ENCODE data around the gene TEX29.

Gene TEX29

DNA sequence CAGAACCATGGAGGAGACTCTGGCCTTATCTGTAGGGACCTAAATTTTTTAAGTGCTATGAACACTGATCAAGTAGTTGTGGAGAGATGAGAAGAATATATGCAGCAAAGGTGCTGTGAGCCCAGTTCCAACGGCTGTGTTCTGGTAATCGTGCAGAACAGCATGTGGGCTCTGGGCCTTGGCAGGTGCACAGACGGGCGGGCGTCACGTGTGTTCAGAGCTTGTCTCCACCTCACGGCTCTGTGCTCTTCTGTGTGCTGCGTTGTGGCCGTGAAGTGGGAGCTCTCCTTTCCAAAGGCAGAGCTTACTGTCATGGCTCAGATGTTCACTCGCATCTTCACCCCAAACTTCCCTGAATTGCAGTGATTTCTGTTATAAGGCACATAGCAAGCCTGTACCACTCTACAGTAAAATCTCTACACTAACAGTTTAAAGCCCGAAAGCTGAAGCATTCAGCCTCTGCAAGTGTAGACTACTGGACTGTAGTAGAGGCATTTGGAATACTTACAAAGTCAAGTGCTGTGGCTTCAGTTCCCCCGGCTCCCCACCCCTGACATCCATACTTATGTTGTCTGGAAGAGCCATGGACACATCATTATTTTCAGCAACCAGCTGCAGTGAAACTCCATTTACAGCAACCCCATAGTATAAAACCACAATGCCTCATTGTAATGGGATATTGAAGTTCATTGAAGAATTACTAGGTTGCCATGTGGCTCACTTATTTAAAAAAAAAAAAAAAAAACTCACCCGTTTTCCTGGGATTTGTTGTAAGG is 27.5 kb upstream of the TEX29 start:
- Histone ChIP-seq H4K20me1 (ENCODE audit: insufficient read depth, low read length) (no peaks in the 10 kb centered on the region), H3K27me3 (replicated peaks; ENCODE audit: insufficient read depth, low read length) (no peaks in the 10 kb centered on the region), H3K27ac (ENCODE audit: low read length) (no peak overlapping the region), H3K9me3 (replicated peaks; ENCODE audit: insufficient read depth, low read length) (0 out of 2 replicates have a peak, but pooled peaks cover 3% of the 10 kb centered on the region), H3K79me2 (ENCODE audit: low read length) (no peaks in the 10 kb centered on the region), H3K36me3 (replicated peaks; ENCODE audit: insufficient read depth, low read length) (no peaks in the 10 kb centered on the region; the same call in 1 of the 2 replicates), H3K4me1 (ENCODE audit: low read length) (peaks cover 13% of the 10 kb centered on the region), H3K4me2 (ENCODE audit: low read depth, low read length) (no peak overlapping the region), H3K4me3 (ENCODE audit: low read length) (no peak overlapping the region), H2AFZ (ENCODE audit: low read length) (no peak overlapping the region), H3K9ac (ENCODE audit: low read length) (no peak overlapping the region), H3F3A (ENCODE audit: insufficient read depth, low read length) (no peaks in the 10 kb centered on the region), H3K9me2 (replicated peaks; ENCODE audit: insufficient read depth, low read length) (no peaks in the 10 kb centered on the region)
- TF ChIP-seq EZH2 (optimal IDR thresholded peaks at IDR 0.05; ENCODE audit: low read depth, low read length): no peak
- TF ChIP-seq, protein P1, sequence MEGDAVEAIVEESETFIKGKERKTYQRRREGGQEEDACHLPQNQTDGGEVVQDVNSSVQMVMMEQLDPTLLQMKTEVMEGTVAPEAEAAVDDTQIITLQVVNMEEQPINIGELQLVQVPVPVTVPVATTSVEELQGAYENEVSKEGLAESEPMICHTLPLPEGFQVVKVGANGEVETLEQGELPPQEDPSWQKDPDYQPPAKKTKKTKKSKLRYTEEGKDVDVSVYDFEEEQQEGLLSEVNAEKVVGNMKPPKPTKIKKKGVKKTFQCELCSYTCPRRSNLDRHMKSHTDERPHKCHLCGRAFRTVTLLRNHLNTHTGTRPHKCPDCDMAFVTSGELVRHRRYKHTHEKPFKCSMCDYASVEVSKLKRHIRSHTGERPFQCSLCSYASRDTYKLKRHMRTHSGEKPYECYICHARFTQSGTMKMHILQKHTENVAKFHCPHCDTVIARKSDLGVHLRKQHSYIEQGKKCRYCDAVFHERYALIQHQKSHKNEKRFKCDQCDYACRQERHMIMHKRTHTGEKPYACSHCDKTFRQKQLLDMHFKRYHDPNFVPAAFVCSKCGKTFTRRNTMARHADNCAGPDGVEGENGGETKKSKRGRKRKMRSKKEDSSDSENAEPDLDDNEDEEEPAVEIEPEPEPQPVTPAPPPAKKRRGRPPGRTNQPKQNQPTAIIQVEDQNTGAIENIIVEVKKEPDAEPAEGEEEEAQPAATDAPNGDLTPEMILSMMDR (IDR thresholded peaks at IDR 0.05; ENCODE audit: low read length): no peak
- DNase-seq: no peak

DNA sequence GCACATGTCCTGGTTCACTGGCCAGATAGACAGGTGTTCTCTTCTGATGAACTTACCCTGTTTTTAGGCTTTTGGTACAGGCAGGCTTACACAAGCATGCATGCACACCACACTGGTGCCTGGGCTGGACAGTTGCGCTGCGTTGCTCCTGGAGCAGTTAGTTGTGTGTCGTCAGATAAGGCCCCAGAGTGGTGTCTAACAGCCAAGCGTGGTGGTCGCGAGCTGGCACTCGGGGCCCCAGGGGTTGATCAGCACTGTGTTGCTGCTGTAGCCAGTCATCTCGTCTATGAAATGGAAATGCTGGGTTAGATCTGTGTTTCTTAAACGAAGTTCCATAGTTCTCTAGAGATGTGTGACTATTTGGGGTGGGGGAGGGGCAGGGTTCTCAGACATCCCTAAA is 24.6 kb upstream of the TEX29 start:
- Histone ChIP-seq H2AFZ (ENCODE audit: low read length) (no peak overlapping the region), H3K36me3 (replicated peaks; ENCODE audit: insufficient read depth, low read length) (no peaks in the 10 kb centered on the region; the same call in 1 of the 2 replicates), H4K20me1 (ENCODE audit: insufficient read depth, low read length) (no peaks in the 10 kb centered on the region), H3K4me3 (ENCODE audit: low read length) (no peak overlapping the region), H3K4me1 (ENCODE audit: low read length) (peaks cover 13% of the 10 kb centered on the region), H3K27ac (ENCODE audit: low read length) (no peak overlapping the region), H3K4me2 (ENCODE audit: low read depth, low read length) (0 out of 2 replicates have a peak overlapping the region, but pooled peaks have one; percentile 21), H3K27me3 (replicated peaks; ENCODE audit: insufficient read depth, low read length) (no peaks in the 10 kb centered on the region), H3K9me3 (replicated peaks; ENCODE audit: insufficient read depth, low read length) (0 out of 2 replicates have a peak, but pooled peaks cover 3% of the 10 kb centered on the region), H3K9ac (ENCODE audit: low read length) (no peak overlapping the region), H3F3A (ENCODE audit: insufficient read depth, low read length) (no peaks in the 10 kb centered on the region), H3K9me2 (replicated peaks; ENCODE audit: insufficient read depth, low read length) (no peaks in the 10 kb centered on the region), H3K79me2 (ENCODE audit: low read length) (no peaks in the 10 kb centered on the region)
- no peak for DNase-seq
- TF ChIP-seq EZH2 (optimal IDR thresholded peaks at IDR 0.05; ENCODE audit: low read depth, low read length) (no peak), EZH2phosphoT487 (IDR thresholded peaks at IDR 0.05; ENCODE audit: low read length) (no peak)
- TF ChIP-seq, protein P1 (IDR thresholded peaks at IDR 0.05; ENCODE audit: low read length): no peak

DNA sequence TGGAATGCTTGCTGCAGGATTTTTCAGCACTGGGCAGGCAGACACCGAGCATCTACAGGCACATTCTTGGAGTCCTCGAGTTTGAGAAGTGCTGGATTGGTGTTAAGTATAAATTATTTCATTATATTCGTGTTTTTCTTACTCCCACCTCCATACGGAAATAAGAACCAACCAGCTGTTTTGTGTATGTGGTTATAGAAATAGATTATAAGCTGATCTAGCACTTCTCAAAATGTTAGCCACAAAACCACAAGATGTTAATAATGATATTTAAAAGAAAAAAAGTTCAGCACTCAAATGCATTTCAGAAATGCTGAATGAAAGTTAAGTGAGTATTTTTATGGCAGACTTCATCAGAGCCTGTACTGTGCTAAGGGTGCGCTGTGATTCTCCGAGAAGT is 24.0 kb upstream of the TEX29 start:
- Histone ChIP-seq H4K20me1 (ENCODE audit: insufficient read depth, low read length) (no peaks in the 10 kb centered on the region), H2AFZ (ENCODE audit: low read length) (no peak overlapping the region), H3K9me2 (replicated peaks; ENCODE audit: insufficient read depth, low read length) (no peaks in the 10 kb centered on the region)

More for the DNA sequence above, 24.0 kb upstream of the TEX29 start:
- H3K36me3 ChIP-seq (replicated peaks; ENCODE audit: insufficient read depth, low read length): no peaks in the 10 kb centered on the region; the same call in 1 of the 2 replicates
- H3K9ac ChIP-seq (ENCODE audit: low read length): no peak overlapping the region
- no peaks in the 10 kb centered on the region for H3K79me2 ChIP-seq (ENCODE audit: low read length)
- no peak overlapping the region for H3K4me3 ChIP-seq (ENCODE audit: low read length)
- no peaks in the 10 kb centered on the region for H3K27me3 ChIP-seq (replicated peaks; ENCODE audit: insufficient read depth, low read length)
- 0 out of 2 replicates have a peak overlapping the region, but pooled peaks have one; percentile 21 for H3K4me2 ChIP-seq (ENCODE audit: low read depth, low read length)
- H3K4me1 ChIP-seq (ENCODE audit: low read length): peaks cover 13% of the 10 kb centered on the region
- peak; percentile 64 for DNase-seq
- H3K9me3 ChIP-seq (replicated peaks; ENCODE audit: insufficient read depth, low read length): 0 out of 2 replicates have a peak, but pooled peaks cover 3% of the 10 kb centered on the region
- H3K27ac ChIP-seq (ENCODE audit: low read length): no peak overlapping the region
- TF ChIP-seq EZH2phosphoT487 (IDR thresholded peaks at IDR 0.05; ENCODE audit: low read length) (no peak), EZH2 (optimal IDR thresholded peaks at IDR 0.05; ENCODE audit: low read depth, low read length) (no peak)
- TF ChIP-seq, protein P1 (IDR thresholded peaks at IDR 0.05; ENCODE audit: low read length): no peak
- no peaks in the 10 kb centered on the region for H3F3A ChIP-seq (ENCODE audit: insufficient read depth, low read length)

All from MM.1S (cell line).